ENCODE data around the gene PPP2R2D.

DNA sequence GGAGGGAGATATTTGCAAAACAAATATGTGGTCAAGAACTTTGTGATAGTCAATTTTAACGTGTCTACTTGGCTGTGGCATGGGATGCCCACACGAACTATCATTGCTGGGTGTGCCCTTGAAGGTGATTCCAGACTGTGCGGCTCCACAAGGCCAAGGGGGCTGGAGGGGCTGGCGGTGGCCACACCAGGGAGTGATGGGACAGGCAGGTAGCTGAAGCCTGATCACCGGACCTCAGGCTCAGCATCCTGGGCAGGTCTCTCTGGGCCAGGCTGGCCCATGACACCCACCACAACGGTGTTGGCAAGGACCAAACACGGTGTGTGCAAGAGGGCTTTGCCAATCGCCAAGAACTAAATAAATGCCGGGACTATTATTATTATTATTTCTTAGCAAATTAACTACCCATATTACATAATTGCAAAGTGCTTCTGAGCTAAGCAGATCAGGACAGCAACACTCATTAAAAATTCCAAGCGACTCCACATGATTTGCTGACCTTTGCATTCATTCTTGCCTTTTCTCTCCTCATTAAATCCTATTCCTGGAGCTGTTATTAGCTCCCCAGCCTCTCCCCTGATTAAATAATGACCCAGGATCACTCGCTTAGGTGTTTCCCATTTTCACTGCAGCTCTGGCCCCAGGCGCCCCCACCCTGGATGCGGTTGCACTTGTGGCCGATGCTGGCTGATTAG is 35.4 kb upstream of the PPP2R2D start:
- no peak for TF ChIP-seq POLR2A (IDR thresholded peaks at IDR 0.05; ENCODE audit: low read length)
- no peak for TF ChIP-seq GATA1 (IDR thresholded peaks at IDR 0.05; ENCODE audit: low read depth, low read length)
